CD4-positive, alpha-beta T cell (primary cell): ENCODE data around the gene PRPF38A. TPM values are rescaled to one million over a fixed set of nuclear protein-coding genes. Genes with fewer than 3 reads are reported as not detected.

Experiments used
- ATAC-seq: fragments of 200-7000 bp; cut with Tn5 transposase; one replicate; pipeline ENCODE4 v1.10.0; 2022; ENCODE audit warnings: mild to moderate bottlenecking; ENCODE audit not compliant: poor library complexity
- CTCF ChIA-PET: fragments of 350-600 bp; sonication (Branson Sonifier 250); formaldehyde crosslinking; loops from one replicate; lab custom pipeline; 2021; ENCODE audit warnings: antibody characterized with exemption, inconsistent platforms; lab: Charles Lee
- POLR2A ChIA-PET: fragments of 350-600 bp; sonication (Branson Sonifier 250); formaldehyde crosslinking; loops from one replicate; lab custom pipeline; 2021; ENCODE audit warnings: antibody characterized with exemption, inconsistent platforms; lab: Charles Lee
- DNase-seq, 14 experiments: peaks; one replicate each; pipeline ENCODE4 v3.0.0-alpha.2; 2013 to 2020; ENCODE audit warnings: mixed read lengths in 2 of 14
- H3K27ac ChIP-seq, 2 donors: one replicate each; pipeline versions ENCODE4 v1.5.1 to v1.7.0; 2013; ENCODE audit warnings: low read length in 2 of 2, low read depth in 1 of 2, mild to moderate bottlenecking in 1 of 2
- H3K27me3 ChIP-seq, 2 experiments: 1 replicate in 1 of 2; 2 replicates in 1 of 2; pipeline versions ENCODE4 v1.6.1 to v1.7.0; 2013; ENCODE audit warnings: low read length in 2 of 2, control low read depth in 1 of 2, mild to moderate bottlenecking in 1 of 2, moderate library complexity in 1 of 2; ENCODE audit not compliant: insufficient read depth in 2 of 2, control insufficient read depth in 1 of 2
- H3K36me3 ChIP-seq: one replicate; pipeline ENCODE4 v1.6.1; 2013; ENCODE audit warnings: low read length, control low read depth; ENCODE audit not compliant: insufficient read depth
- H3K4me1 ChIP-seq: one replicate; pipeline ENCODE4 v1.6.1; 2013; ENCODE audit warnings: low read length, control low read depth; ENCODE audit not compliant: insufficient read depth
- H3K4me3 ChIP-seq: one replicate; pipeline ENCODE4 v1.5.1; 2013; ENCODE audit warnings: mild to moderate bottlenecking, low read length, moderate library complexity
- H3K9me3 ChIP-seq, 2 experiments: 1 replicate in 1 of 2; 2 replicates in 1 of 2; pipeline versions ENCODE4 v1.6.1 to v1.7.0; 2013; ENCODE audit warnings: low read length in 2 of 2, mild to moderate bottlenecking in 2 of 2, control low read depth in 1 of 2, moderate library complexity in 1 of 2; ENCODE audit not compliant: control insufficient read depth in 1 of 2, insufficient read depth in 1 of 2
- H3K27ac Mint-ChIP-seq: one replicate; pipeline ENCODE4 v1.8.0; 2020; ENCODE audit warnings: mixed read lengths
- H3K27me3 Mint-ChIP-seq: one replicate; pipeline ENCODE4 v1.8.0; 2021; ENCODE audit warnings: mixed read lengths
- H3K36me3 Mint-ChIP-seq: one replicate; pipeline ENCODE4 v1.8.0; 2021; ENCODE audit warnings: low read depth, mixed read lengths
- H3K4me1 Mint-ChIP-seq: one replicate; pipeline ENCODE4 v1.8.0; 2021; ENCODE audit warnings: low read depth, mixed read lengths
- H3K4me3 Mint-ChIP-seq: one replicate; pipeline ENCODE4 v1.8.0; 2020; ENCODE audit warnings: mild to moderate bottlenecking, mixed read lengths
- H3K9me3 Mint-ChIP-seq: one replicate; pipeline ENCODE4 v1.8.0; 2020; ENCODE audit warnings: mixed read lengths
- CTCF ChIP-seq: fragments of 200-600 bp; IDR thresholded peaks from one replicate; pipeline ENCODE4 v1.8.0; 2022; ENCODE audit warnings: antibody characterized with exemption, mild to moderate bottlenecking
- intact Hi-C, 2 experiments: fragments of 100-400 bp; cut with DNase I in 1 of 2; cut with micrococcal nuclease in 1 of 2; formaldehyde crosslinking; loops; one replicate each; pipeline versions ENCODE4 v1.15.1 to v1.9.0; 2023 to 2025; cut with DNase I, micrococcal nuclease
- total RNA-seq, 174 experiments: library from RNA in 2 of 174; stranded (reverse) in 2 of 174; gene quantifications; one replicate each; pipeline ENCODE4 v1.2.3 and lab custom pipeline; 2021 to 2026

Gene PRPF38A
- total RNA-seq, 2 experiments from 2014 or later: 56.2 to 63.6 TPM

- ATAC-seq (peak; percentile 79), DNase-seq (peak; percentile 97 to 100 (median 99))
- no peaks in the 10 kb centered on the region for H3K27me3 Mint-ChIP-seq
- H3K9me3 ChIP-seq: no peaks in the 10 kb centered on the region
- H3K9me3 Mint-ChIP-seq: no peaks in the 10 kb centered on the region
- H3K4me3 Mint-ChIP-seq: peak within 1 kb of the TSS; percentile 94
- H3K27ac Mint-ChIP-seq: peak within 1 kb of the TSS; percentile 96
- TF ChIP-seq CTCF: no peak
- ChIA-PET CTCF (interaction anchor here (0.9 to 2.7 kb wide), 3 partner anchors 38 to 187 kb away, joined by 4 to 14 read pairs (median 5); partner anchors contain the start of genes ORC1, PRPF38A and TUT4), POLR2A (interaction anchor here (0.7 to 3.0 kb wide), 17 partner anchors 10 to 360 kb away, joined by 3 to 61 read pairs (median 6); partner anchors contain the start of genes BTF3L4, KTI12, ORC1 and PRPF38A)
- peaks cover 60% of the 10 kb centered on the region for H3K4me1 Mint-ChIP-seq
- peaks cover 27% of the 10 kb centered on the region for H3K36me3 ChIP-seq
- peaks cover 36% of the 10 kb centered on the region for H3K36me3 Mint-ChIP-seq
- no peaks in the 10 kb centered on the region for H3K27me3 ChIP-seq
- peaks cover 50% of the 10 kb centered on the region for H3K4me1 ChIP-seq
- H3K27ac ChIP-seq: peak within 1 kb of the TSS; percentile 77 to 89
- intact Hi-C loops: loop anchor here (1.0 to 10.0 kb wide), 10 partner anchors 37 to 1686 kb away; partner anchors contain the start of genes BTF3L4 (in 1 of the 2), FAF1 (in 1 of the 2), IFT25 (in 1 of the 2) and LRRC42 (in 1 of the 2)
- peak within 1 kb of the TSS; percentile 76 for H3K4me3 ChIP-seq
These were observed 38.5 kb upstream of the PRPF38A start, which contains the start of gene CC2D1B for GRCh38 chr1:52365746-52366516. TSS of gene CC2D1B (minus strand) at chr1:52366205. CDS start at chr1:52364620, 1,585 bp downstream.

- peak overlapping the region; percentile 96 for H3K27ac Mint-ChIP-seq
- intact Hi-C loops: loop anchor here (1.0 to 10.0 kb wide), 10 partner anchors 37 to 1686 kb away; partner anchors contain the start of genes BTF3L4 (in 1 of the 2), FAF1 (in 1 of the 2), IFT25 (in 1 of the 2) and LRRC42 (in 1 of the 2)
These were observed 37.9 kb upstream of the PRPF38A start for GRCh38 chr1:52366517-52366827.

More at GRCh38 chr1:52366517-52366827, 37.9 kb upstream of the PRPF38A start:
- Mint-ChIP-seq H3K36me3 (peaks cover 31% of the 10 kb centered on the region), H3K4me3 (peak overlapping the region; percentile 94), H3K27me3 (no peaks in the 10 kb centered on the region), H3K4me1 (peaks cover 58% of the 10 kb centered on the region), H3K9me3 (no peaks in the 10 kb centered on the region)
- DNase-seq: no peak
- peaks cover 22% of the 10 kb centered on the region for H3K36me3 ChIP-seq
- no peak for ATAC-seq
- H3K4me1 ChIP-seq: peaks cover 50% of the 10 kb centered on the region
- H3K4me3 ChIP-seq: peak overlapping the region; percentile 76
- no peaks in the 10 kb centered on the region for H3K27me3 ChIP-seq
- CTCF ChIA-PET: interaction anchor here (0.9 to 2.7 kb wide), 2 partner anchors 37 to 187 kb away, joined by 4 to 14 read pairs; partner anchors contain the start of genes ORC1, PRPF38A and TUT4
- peak overlapping the region; percentile 14 to 89 for H3K27ac ChIP-seq
- no peak for TF ChIP-seq CTCF
- POLR2A ChIA-PET: interaction anchor here (0.8 to 3.0 kb wide), 12 partner anchors 10 to 320 kb away, joined by 3 to 61 read pairs (median 6); partner anchors contain the start of genes BTF3L4, ORC1, PRPF38A and SHISAL2A
- H3K9me3 ChIP-seq: no peaks in the 10 kb centered on the region
